Glomerular endothelial cell (primary cell): ENCODE results near the gene SORBS1. TPM values are rescaled to one million over a fixed set of nuclear protein-coding genes. Genes with fewer than 3 reads are reported as not detected.
"Not testable (repeated sequence)": the region's sequence is repeated elsewhere in the genome, so short reads cannot be mapped to it uniquely, and the experiment has no call there.

ENCODE experiments used
- DNase-seq: peaks from one replicate; pipeline ENCODE4 v3.0.0-alpha.2; 2011; ENCODE audit warnings: low read depth, low spot score; ENCODE audit errors: extremely low read depth
- total RNA-seq: library from RNA; depleted of rRNA; stranded (reverse); fragments of >200 nt; gene quantifications from 2 replicates; pipeline ENCODE4 v1.2.3, GENCODE V29; 2015

The SORBS1 gene
- total RNA-seq, 1 donor from 2014 or later = 4.2 TPM

- DNase-seq = no peak
These were observed 204.8 kb downstream of the SORBS1 start for GRCh38 chr10:95356190-95356955.

DNA sequence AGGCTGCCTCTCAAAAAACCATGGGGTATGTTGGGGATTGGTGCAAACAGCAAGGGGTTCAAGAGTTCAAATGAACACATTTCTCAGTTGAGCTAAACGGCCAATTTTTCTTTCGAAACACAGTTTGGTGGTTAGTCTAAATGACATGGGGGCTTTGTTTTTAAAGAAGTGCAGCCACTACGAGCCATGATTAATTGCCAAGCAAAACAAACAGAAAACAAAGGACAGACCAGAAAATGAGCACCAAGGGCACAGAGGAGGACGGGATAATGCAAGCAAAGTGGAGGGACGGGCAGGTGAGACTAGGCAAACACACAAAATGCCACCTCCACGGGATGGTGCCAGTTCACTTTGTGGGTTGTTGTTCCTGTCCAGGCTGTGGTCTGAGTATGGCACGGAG is 205.9 kb downstream of the SORBS1 start:
- DNase-seq = no peak

- DNase-seq = no peak
These were observed 207.1 kb downstream of the SORBS1 start for GRCh38 chr10:95354110-95354509.

DNA sequence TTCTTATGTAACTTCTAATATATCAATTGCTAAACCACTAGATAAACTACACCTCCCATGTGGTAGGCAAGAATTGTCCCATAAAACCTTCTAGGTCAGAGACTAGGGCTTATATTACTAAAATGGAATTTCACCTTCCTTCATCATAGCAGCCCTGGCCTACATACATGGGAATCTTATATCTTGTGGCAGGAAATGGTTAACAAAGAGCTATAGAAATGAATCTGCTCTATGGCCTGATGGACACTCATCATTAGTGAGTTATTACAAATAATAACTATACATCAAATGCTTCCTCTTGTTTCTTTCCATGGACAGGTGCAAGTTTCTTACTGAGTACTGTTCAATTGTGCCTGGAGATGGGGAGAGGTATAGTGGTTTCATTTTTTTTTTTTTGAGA is 208.0 kb downstream of the SORBS1 start:
- DNase-seq = no peak

DNA sequence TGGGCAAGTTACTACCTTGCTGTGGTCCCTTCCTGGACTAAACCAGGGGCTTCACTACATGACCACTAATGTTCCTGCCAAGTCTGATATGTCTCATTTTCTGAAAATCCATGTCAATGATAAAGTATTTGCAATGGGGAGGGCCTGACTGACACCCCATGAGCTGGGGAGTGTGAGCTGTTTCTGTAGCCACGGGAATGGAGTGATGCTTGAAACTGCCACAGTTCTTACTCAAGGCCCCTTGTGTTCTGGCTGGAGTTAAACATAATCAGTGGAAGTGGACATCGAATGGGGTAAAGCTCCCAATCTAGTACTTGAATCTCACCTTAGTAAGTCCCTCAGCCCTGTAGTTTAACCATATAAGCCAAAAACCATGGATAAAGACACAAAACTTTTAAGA is 208.5 kb downstream of the SORBS1 start:
- DNase-seq = no peak

- no peak for DNase-seq
These were observed 210.3 kb downstream of the SORBS1 start for GRCh38 chr10:95350830-95351228.

DNA sequence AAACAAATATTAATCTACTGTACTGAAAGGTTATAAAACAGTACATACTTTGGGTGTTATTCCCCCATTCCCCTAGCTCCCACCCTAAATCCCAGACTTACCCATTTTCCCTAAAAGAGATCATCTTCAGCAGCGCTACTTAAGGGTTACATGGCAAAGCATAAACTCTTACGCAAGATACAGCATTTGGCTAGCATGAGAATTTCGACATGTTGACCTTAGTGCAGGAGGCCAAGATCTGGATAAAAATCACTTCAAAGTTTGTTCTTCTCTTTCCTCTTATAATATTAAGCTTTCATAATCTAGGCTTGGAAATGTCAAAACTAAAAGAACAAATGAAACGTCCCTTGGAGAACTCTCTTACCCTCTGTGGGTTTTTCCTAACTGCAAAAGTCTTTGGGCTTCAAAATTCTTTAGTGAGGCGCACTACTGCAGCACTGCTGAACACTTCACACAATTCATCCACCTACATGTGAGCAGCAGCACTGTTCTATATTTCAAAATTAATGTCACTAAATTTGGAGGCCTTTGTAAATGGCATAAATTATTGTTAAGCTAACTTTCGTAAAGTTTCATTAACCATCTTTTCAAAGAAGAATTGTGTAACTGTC is 210.8 kb downstream of the SORBS1 start:
- no peak for DNase-seq

- not testable (repeated sequence) for DNase-seq
These were observed 213.8 kb downstream of the SORBS1 start for GRCh38 chr10:95347402-95347766.

- DNase-seq = no peak
These were observed 214.3 kb downstream of the SORBS1 start for GRCh38 chr10:95346715-95347401.

GRCh38 chr10:95343573-95343972 is 217.6 kb downstream of the SORBS1 start:
- DNase-seq = no peak

DNA sequence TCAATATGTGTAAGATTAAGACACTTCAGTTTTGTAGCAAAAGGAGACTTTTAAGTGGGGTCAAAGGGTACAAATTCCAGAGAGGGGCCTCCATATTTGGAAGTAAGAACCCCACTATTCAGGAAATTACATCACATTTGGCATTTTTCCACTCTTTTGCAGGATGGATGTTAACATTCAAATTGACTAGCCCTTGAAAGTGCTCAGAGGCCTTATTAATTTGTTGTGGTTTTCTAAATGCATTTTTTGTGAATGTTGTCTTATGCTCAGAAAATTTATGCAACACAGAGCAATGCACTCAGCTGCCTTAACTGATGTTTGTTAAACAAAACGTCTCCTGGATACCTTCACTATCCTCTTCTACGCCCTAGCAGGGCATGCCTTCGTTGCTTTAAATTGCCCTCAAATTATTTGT is 219.4 kb downstream of the SORBS1 start:
- no peak for DNase-seq

DNA sequence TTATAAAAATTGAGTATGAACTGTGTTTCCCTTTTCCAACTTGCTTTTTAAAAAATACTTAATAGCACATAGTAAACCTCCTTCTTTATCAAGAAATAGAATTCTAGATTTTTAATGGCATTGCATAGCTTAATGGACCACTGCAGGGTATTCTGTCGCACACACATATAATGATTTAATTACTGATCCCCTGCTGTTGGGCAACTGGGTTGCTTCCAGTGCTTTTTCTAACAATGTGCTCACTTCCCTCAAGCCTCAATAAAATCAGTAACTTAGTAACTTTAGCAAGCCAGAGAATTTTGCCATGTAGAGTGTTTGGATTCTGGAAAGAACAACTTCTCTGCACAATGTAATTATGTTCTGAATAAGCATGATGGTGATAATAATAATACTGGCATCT is 221.3 kb downstream of the SORBS1 start:
- DNase-seq = no peak

GRCh38 chr10:95337423-95338160 is 223.6 kb downstream of the SORBS1 start:
- no peak for DNase-seq

- no peak for DNase-seq
These were observed 224.5 kb downstream of the SORBS1 start for GRCh38 chr10:95336702-95337101.

GRCh38 chr10:95335933-95336699 is 225.1 kb downstream of the SORBS1 start:
- DNase-seq = no peak

GRCh38 chr10:95334805-95335144 is 226.4 kb downstream of the SORBS1 start:
- no peak for DNase-seq

DNA sequence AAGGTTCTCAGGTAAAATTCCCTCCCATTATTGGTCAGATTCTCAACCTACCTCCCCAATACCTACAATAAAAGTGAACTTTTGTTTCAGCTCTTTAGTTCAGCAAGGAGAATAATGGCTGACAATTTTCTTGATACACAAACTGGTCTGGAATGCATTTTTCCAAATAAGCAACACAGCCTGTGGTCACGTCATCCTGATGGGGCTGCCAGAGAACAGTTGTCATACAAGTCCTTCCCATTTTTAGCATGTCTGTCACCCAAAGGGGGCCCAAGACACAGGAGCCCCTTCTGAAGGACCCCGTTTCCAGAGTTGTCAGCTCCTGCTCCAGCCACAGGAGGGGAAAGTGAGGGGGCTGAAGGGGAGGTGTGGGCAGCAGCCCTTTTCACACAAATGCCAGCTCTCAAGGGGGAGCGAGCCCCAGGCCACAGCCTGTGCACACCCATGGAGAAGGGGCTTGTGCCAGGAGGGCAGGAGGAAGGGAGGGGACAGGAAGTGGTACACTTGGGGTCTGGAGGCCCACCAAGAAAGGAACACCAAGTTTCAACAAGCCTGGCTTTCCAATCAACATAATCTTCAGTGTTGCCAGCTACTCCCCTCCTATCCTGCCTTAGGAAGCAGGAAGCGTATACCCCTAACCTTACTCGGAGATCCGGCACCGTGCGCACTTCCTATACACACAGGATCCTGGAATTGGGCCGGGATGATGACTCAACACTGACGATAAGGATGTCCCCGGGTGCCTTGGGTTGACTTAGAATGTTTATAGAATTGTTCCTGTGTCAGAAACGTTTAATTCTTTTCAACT is 227.0 kb downstream of the SORBS1 start:
- peak; percentile 96 for DNase-seq

- no peak for DNase-seq
These were observed 228.4 kb downstream of the SORBS1 start for GRCh38 chr10:95332666-95333249.

- no peak for DNase-seq
These were observed 229.5 kb downstream of the SORBS1 start for GRCh38 chr10:95331596-95332130.
